MCF 10A (cell line): ENCODE measurements around the gene CYSTM1. TPM values are rescaled to one million over a fixed set of nuclear protein-coding genes. Genes with fewer than 3 reads are reported as not detected.
A peak's percentile ranks its signal among the peaks of the same experiment; 100 is the strongest.
"Not testable (repeated sequence)": the region's sequence is repeated elsewhere in the genome, so short reads cannot be mapped to it uniquely, and the experiment has no call there.

Experiments used
- BruUV-seq: library from RNA; stranded (reverse); fragments of 400-500 nt; replicated peaks from 2 replicates; lab custom pipeline; 2021; lab: Mats Ljungman, UMichigan
- CTCF ChIA-PET: fragments of 300-600 bp; sonication (Branson Sonifier 250); formaldehyde crosslinking; extraction: SDS; loops from one replicate; lab custom pipeline; 2021; ENCODE audit warnings: antibody characterized with exemption, inconsistent platforms; lab: Yijun Ruan, JAX
- POLR2A ChIA-PET: fragments of 300-600, 350-650 bp; sonication (Branson Sonifier 250); formaldehyde crosslinking; extraction: SDS; loops from one replicate; lab custom pipeline; 2020; ENCODE audit warnings: antibody characterized with exemption, inconsistent platforms; lab: Yijun Ruan, JAX
- DNase-seq: peaks from one replicate; pipeline ENCODE4 v3.0.0-alpha.2; 2018; ENCODE audit not compliant: unreplicated experiment
- H3K27ac Mint-ChIP-seq: one replicate; pipeline ENCODE4 v1.8.0; 2022; ENCODE audit warnings: mild to moderate bottlenecking, low read depth, mixed read lengths; ENCODE audit not compliant: unreplicated experiment
- H3K27me3 Mint-ChIP-seq: one replicate; pipeline ENCODE4 v1.8.0; 2022; ENCODE audit warnings: mixed read lengths; ENCODE audit not compliant: insufficient read depth, unreplicated experiment
- H3K36me3 Mint-ChIP-seq: one replicate; pipeline ENCODE4 v1.8.0; 2022; ENCODE audit warnings: mild to moderate bottlenecking, moderate library complexity, mixed read lengths; ENCODE audit not compliant: insufficient read depth, unreplicated experiment
- H3K4me1 Mint-ChIP-seq: one replicate; pipeline ENCODE4 v1.8.0; 2022; ENCODE audit warnings: mixed read lengths; ENCODE audit not compliant: insufficient read depth, unreplicated experiment
- H3K4me3 Mint-ChIP-seq: one replicate; pipeline ENCODE4 v1.8.0; 2022; ENCODE audit warnings: mild to moderate bottlenecking, moderate library complexity, mixed read lengths; ENCODE audit not compliant: unreplicated experiment
- H3K9me3 Mint-ChIP-seq: one replicate; pipeline ENCODE4 v1.8.0; 2022; ENCODE audit warnings: mixed read lengths; ENCODE audit not compliant: unreplicated experiment
- CTCF ChIP-seq: fragments of 200-600 bp; IDR thresholded peaks from one replicate; pipeline ENCODE4 v1.8.0; 2022; ENCODE audit warnings: antibody characterized with exemption, mild to moderate bottlenecking; ENCODE audit not compliant: unreplicated experiment
- intact Hi-C: fragments of 100-400 bp; cut with micrococcal nuclease; formaldehyde crosslinking; loops from 2 replicates; pipeline ENCODE4 v1.14.1; 2022
- total RNA-seq: library from RNA; stranded (reverse); gene quantifications from 2 replicates; pipeline ENCODE4 v1.2.3, GENCODE V29; 2022

The CYSTM1 gene
- total RNA-seq, 1 experiment from 2014 or later = 59.4 TPM

- ChIA-PET POLR2A (interaction anchor here (0.6 to 1.7 kb wide), 6 partner anchors 9 to 78 kb away, joined by 3 to 4 read pairs (median 3); no protein-coding TSS in a partner anchor), CTCF (interaction anchor here (0.6 to 1.4 kb wide), 7 partner anchors 11 to 156 kb away, joined by 3 to 5 read pairs (median 3); no protein-coding TSS in a partner anchor)
- Mint-ChIP-seq H3K4me3 (no peak overlapping the region), H3K27me3 (no peaks in the 10 kb centered on the region), H3K9me3 (no peaks in the 10 kb centered on the region), H3K36me3 (peaks cover 9% of the 10 kb centered on the region), H3K4me1 (peaks cover under 1% of the 10 kb centered on the region), H3K27ac (no peak overlapping the region)
- TF ChIP-seq CTCF = no peak
- BruUV-seq = TSS peak; percentile 20
- intact Hi-C loops = no loop called here
- no peak for DNase-seq
Measured at GRCh38 chr5:140196115-140196814, 21.3 kb downstream of the CYSTM1 start.

DNA sequence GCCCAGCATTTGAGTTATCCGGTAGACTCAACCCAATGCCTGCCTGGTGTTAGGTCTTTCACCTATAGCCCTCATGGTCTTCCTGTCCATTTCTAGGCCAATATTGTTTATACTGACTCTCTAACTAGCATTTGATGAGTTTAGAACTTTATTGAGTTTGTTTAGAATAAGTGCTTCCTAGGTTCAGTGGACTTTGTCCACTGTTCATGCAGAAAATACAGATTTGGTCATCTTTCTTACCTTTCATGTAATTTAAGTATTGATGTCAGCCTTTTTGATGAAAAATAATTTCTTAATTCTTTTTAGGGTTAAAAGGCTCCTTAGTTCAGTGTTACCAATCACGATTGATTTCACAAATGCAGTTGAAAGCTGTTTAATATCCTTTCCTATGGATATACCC is 22.0 kb downstream of the CYSTM1 start:
- Mint-ChIP-seq H3K9me3 (no peaks in the 10 kb centered on the region), H3K27ac (no peak overlapping the region), H3K4me3 (no peak overlapping the region), H3K27me3 (no peaks in the 10 kb centered on the region), H3K36me3 (peaks cover 9% of the 10 kb centered on the region), H3K4me1 (no peaks in the 10 kb centered on the region)
- ChIA-PET POLR2A (interaction anchor here (1.4 to 1.7 kb wide), 4 partner anchors 10 to 39 kb away, joined by 3 to 4 read pairs (median 3); no protein-coding TSS in a partner anchor), CTCF (interaction anchor here (0.6 to 1.0 kb wide), 3 partner anchors 10 to 32 kb away, joined by 3 to 5 read pairs (median 4); no protein-coding TSS in a partner anchor)
- TF ChIP-seq CTCF = no peak
- intact Hi-C loops = no loop called here
- DNase-seq = no peak
- BruUV-seq = no TSS peak

DNA sequence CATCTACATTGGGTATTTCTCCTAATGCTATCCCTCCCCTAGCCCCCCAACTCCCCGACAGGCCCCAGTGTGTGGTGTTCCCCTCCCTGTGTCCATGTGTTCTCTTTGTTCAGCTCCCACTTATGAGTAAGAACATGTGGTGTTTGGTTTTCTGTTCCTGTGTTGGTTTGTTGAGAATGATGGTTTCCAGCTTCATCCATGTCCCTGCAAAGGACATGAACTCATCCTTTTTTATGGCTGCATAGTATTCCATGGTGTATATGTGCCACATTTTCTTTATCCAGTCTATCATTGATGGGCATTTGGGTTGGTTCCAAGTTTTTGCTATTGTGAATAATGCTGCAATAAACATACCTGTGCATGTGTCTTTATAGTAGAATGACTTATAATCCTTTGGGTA is 23.9 kb downstream of the CYSTM1 start:
- H3K4me3 Mint-ChIP-seq, DNase-seq, BruUV-seq, POLR2A ChIA-PET, intact Hi-C loops, H3K27ac Mint-ChIP-seq, H3K4me1 Mint-ChIP-seq, H3K27me3 Mint-ChIP-seq, CTCF ChIA-PET, H3K36me3 Mint-ChIP-seq, H3K9me3 Mint-ChIP-seq: not testable (repeated sequence)

GRCh38 chr5:140202078-140202477 is 27.1 kb downstream of the CYSTM1 start:
- H3K36me3 Mint-ChIP-seq = peaks cover 9% of the 10 kb centered on the region
- H3K4me3 Mint-ChIP-seq = no peak overlapping the region
- H3K4me1 Mint-ChIP-seq = no peaks in the 10 kb centered on the region
- H3K27me3 Mint-ChIP-seq = no peaks in the 10 kb centered on the region
- DNase-seq = peak; percentile 20
- BruUV-seq = no TSS peak
- no peak for TF ChIP-seq CTCF
- CTCF ChIA-PET = interaction anchor here (0.7 to 1.7 kb wide), 2 partner anchors 97 to 150 kb away, joined by 4 to 5 read pairs; no protein-coding TSS in a partner anchor
- intact Hi-C loops = no loop called here
- no peaks in the 10 kb centered on the region for H3K9me3 Mint-ChIP-seq
- POLR2A ChIA-PET = no interaction called here
- no peak overlapping the region for H3K27ac Mint-ChIP-seq
